HepG2 (cell line): ENCODE measurements around the gene ELP4. TPM values are rescaled to one million over a fixed set of nuclear protein-coding genes. Genes with fewer than 3 reads are reported as not detected.

Experiments
- ATAC-seq: fragments of 200-7000 bp; cut with Tn5 transposase; 3 replicates; pipeline ENCODE4 v1.9.1; 2020; ENCODE audit warnings: mild to moderate bottlenecking, moderate library complexity
- BruUV-seq: library from RNA; stranded (reverse); fragments of 400-500 nt; replicated peaks from 2 replicates; lab custom pipeline; 2021; lab: Mats Ljungman, UMichigan
- CTCF ChIA-PET: fragments of 300-600 bp; formaldehyde crosslinking; extraction: SDS; loops from one replicate; lab custom pipeline; 2021; ENCODE audit warnings: low total read pairs, inconsistent platforms, low intra/inter-chr PET ratio; lab: Yijun Ruan, JAX
- POLR2A ChIA-PET: fragments of 350-600 bp; sonication (Branson Sonifier 250); formaldehyde crosslinking; loops from one replicate; lab custom pipeline; 2020; ENCODE audit warnings: antibody characterized with exemption, inconsistent platforms; lab: Yijun Ruan, JAX
- DNase-seq: peaks from one replicate; pipeline ENCODE4 v3.0.0-alpha.2; 2015; ENCODE audit warnings: low spot score
- FAIRE-seq: peaks from 3 replicates; lab custom pipeline; 2011; peaks lifted over from hg19 to GRCh38; lab: Jason Lieb, UNC
- H2AFZ ChIP-seq: one replicate; pipeline ENCODE4 v1.6.1; 2011; ENCODE audit warnings: low read length, inconsistent platforms
- H3K27ac ChIP-seq: fragments of 300-600 bp; 3 replicates; pipeline ENCODE4 v1.8.0; 2011; ENCODE audit warnings: mixed run types, mild to moderate bottlenecking, mixed read lengths, low read length, inconsistent platforms; ENCODE audit not compliant: insufficient read depth; ENCODE audit errors: extremely low read length
- H3K27me3 ChIP-seq, 2 experiments: fragments of 200-600 bp in 1 of 2; 2 replicates in 1 of 2; 3 replicates in 1 of 2; pipeline versions ENCODE4 v1.6.0 to v1.8.0; 2011; ENCODE audit warnings: low read length in 2 of 2, mild to moderate bottlenecking in 2 of 2, moderate library complexity in 2 of 2, inconsistent platforms in 1 of 2; ENCODE audit not compliant: insufficient read depth in 2 of 2, control insufficient read depth in 1 of 2
- H3K36me3 ChIP-seq, 2 experiments: fragments of 200-600 bp in 1 of 2; replicated peaks in 1 of 2; 2 replicates in 1 of 2; 3 replicates in 1 of 2; pipeline versions ENCODE4 v1.5.1 to v1.8.0; 2011; ENCODE audit warnings: low read length in 2 of 2, inconsistent platforms in 1 of 2; ENCODE audit not compliant: insufficient read depth in 2 of 2, control insufficient read depth in 1 of 2
- H3K4me1 ChIP-seq: 2 replicates; pipeline ENCODE4 v1.5.1; 2012; ENCODE audit warnings: low read length, inconsistent platforms; ENCODE audit not compliant: insufficient read depth
- H3K4me2 ChIP-seq: 2 replicates; pipeline ENCODE4 v1.6.0; 2011; ENCODE audit warnings: low read depth, low read length, inconsistent platforms
- H3K4me3 ChIP-seq, 3 experiments: fragments of 200-600 bp in 1 of 3; sonication (generic), shearing (Covaris generic) in 1 of 3; replicated peaks in 1 of 3; 2 replicates each; pipeline ENCODE4 v1.5.1; 2011 to 2016; ENCODE audit warnings: low read length in 3 of 3, inconsistent platforms in 2 of 3, low read depth in 2 of 3, mild to moderate bottlenecking in 2 of 3, control low read depth in 1 of 3, mixed read lengths in 1 of 3; ENCODE audit not compliant: insufficient read depth in 1 of 3
- H3K79me2 ChIP-seq: one replicate; pipeline ENCODE4 v1.6.1; 2011; ENCODE audit warnings: low read length, inconsistent platforms; ENCODE audit not compliant: insufficient read depth
- H3K9ac ChIP-seq: 2 replicates; pipeline ENCODE4 v1.6.0; 2011; ENCODE audit warnings: mild to moderate bottlenecking, low read depth, low read length, inconsistent platforms; ENCODE audit not compliant: insufficient read depth
- H3K9me3 ChIP-seq: 2 replicates; pipeline ENCODE4 v1.5.1; 2012; ENCODE audit warnings: mild to moderate bottlenecking, low read length
- H4K20me1 ChIP-seq: 2 replicates; pipeline ENCODE4 v1.6.0; 2011; ENCODE audit warnings: inconsistent platforms, mild to moderate bottlenecking, low read length, moderate library complexity; ENCODE audit not compliant: insufficient read depth
- DMTF1 ChIP-seq: sonication (generic); formaldehyde crosslinking; IDR thresholded peaks from 2 replicates; pipeline ENCODE4 v1.4.0; 2020; ENCODE audit warnings: mild to moderate bottlenecking, missing genetic modification reagents
- E2F5 ChIP-seq: sonication (generic); formaldehyde crosslinking; conservative IDR thresholded peaks from 2 replicates; pipeline ENCODE4 v1.4.0; 2020; ENCODE audit warnings: missing genetic modification reagents
- EED ChIP-seq: sonication (generic); formaldehyde crosslinking; IDR thresholded peaks from 2 replicates; pipeline ENCODE4 v1.5.0; 2020; ENCODE audit warnings: mild to moderate bottlenecking, missing genetic modification reagents
- FOXM1 ChIP-seq: sonication (generic); formaldehyde crosslinking; IDR thresholded peaks from 2 replicates; pipeline ENCODE4 v1.5.0; 2020; ENCODE audit warnings: missing genetic modification reagents
- KLF11 ChIP-seq: IDR thresholded peaks from 2 replicates; pipeline ENCODE4 v1.6.1; 2016; ENCODE audit warnings: missing compliant biosample characterization
- NKX3-1 ChIP-seq: sonication (generic); formaldehyde crosslinking; IDR thresholded peaks from 2 replicates; pipeline ENCODE4 v1.5.0; 2020; ENCODE audit warnings: missing genetic modification reagents
- SAP130 ChIP-seq: IDR thresholded peaks from 2 replicates; pipeline ENCODE4 v1.6.1; 2016; ENCODE audit warnings: low read depth
- SMARCC2 ChIP-seq: fragments of 450-650 bp; IDR thresholded peaks from 2 replicates; pipeline ENCODE4 v1.6.1; 2017; ENCODE audit warnings: antibody characterized with exemption, mild to moderate bottlenecking
- TBP ChIP-seq: sonication (generic); formaldehyde crosslinking; IDR thresholded peaks from 2 replicates; pipeline ENCODE4 v1.5.0; 2020; ENCODE audit warnings: missing genetic modification reagents
- THRA ChIP-seq: sonication (generic); formaldehyde crosslinking; IDR thresholded peaks from 2 replicates; pipeline ENCODE4 v1.4.0; 2020; ENCODE audit warnings: missing genetic modification reagents, borderline replicate concordance
- TIGD3 ChIP-seq: sonication (generic); formaldehyde crosslinking; IDR thresholded peaks from 2 replicates; pipeline ENCODE4 v1.5.1; 2020; ENCODE audit warnings: mild to moderate bottlenecking, missing genetic modification reagents, borderline replicate concordance
- TRAFD1 ChIP-seq: sonication (generic); formaldehyde crosslinking; IDR thresholded peaks from 2 replicates; pipeline ENCODE4 v1.5.1; 2020; ENCODE audit warnings: missing genetic modification reagents, mild to moderate bottlenecking, borderline replicate concordance
- WGBS: methylation state at CpG from one replicate; pipeline ENCODE4 v1.1.6; 2017; ENCODE audit warnings: low lambda C conversion rate; 5-methylcytosine and 5-hydroxymethylcytosine counted together
- in situ Hi-C: cut with HindIII; loops from 2 replicates; pipeline ENCODE4 v1.10.0; 2017; ENCODE audit warnings: low pct_unique_long_range_greater_than_20kb; ENCODE audit not compliant: extremely low pct_ligation_motif_present
- intact Hi-C: fragments of 100-400 bp; cut with micrococcal nuclease; formaldehyde crosslinking; loops from one replicate; pipeline ENCODE4 v1.10.0; 2022; ENCODE audit not compliant: unreplicated experiment
- polyA plus RNA-seq, 8 experiments: library from polyadenylated mRNA; depleted of rRNA in 3 of 8; stranded (reverse) in 7 of 8; unstranded in 1 of 8; fragments of >200 nt; fragmentation: Illumina TruSeq in 4 of 8; extraction: Trizol in 4 of 8; gene quantifications; 2 replicates each; pipeline versions ENCODE4 v1.2.1 to v1.2.3, GENCODE V29; 2011 to 2016; ENCODE audit warnings: low read depth in 4 of 8, missing spikeins in 1 of 8, mixed read lengths in 1 of 8; ENCODE audit not compliant: insufficient read depth in 1 of 8
- total RNA-seq, 5 experiments: library from RNA; depleted of rRNA; stranded (reverse); fragments of >200 nt; fragmentation: Illumina TruSeq; extraction: Trizol; gene quantifications; 2 replicates each; pipeline ENCODE4 v1.2.3, GENCODE V29; 2016; ENCODE audit warnings: low read depth in 1 of 5

The ELP4 gene
- total and polyA plus RNA-seq, 2 of the 13 experiments (the other 11 are each of a cell fraction or from before 2014, with no cell fraction given): 12.8 to 19.1 TPM

GRCh38 chr11:31477528-31478222, 31.9 kb upstream of the ELP4 start:
- peaks cover 24% of the 10 kb centered on the region for H3K79me2 ChIP-seq
- H3K27ac ChIP-seq: no peak overlapping the region
- no peak overlapping the region for H3K4me2 ChIP-seq
- in situ Hi-C loops (no loop called here), intact Hi-C loops (no loop called here)
- CTCF ChIA-PET: no interaction called here
- no peak overlapping the region for H3K9ac ChIP-seq
- H4K20me1 ChIP-seq: no peaks in the 10 kb centered on the region
- no peaks in the 10 kb centered on the region for H3K36me3 ChIP-seq
- no peak overlapping the region for H3K4me3 ChIP-seq
- FAIRE-seq (no peak), DNase-seq (no peak), ATAC-seq (no peak)
- H2AFZ ChIP-seq: no peak overlapping the region
- H3K9me3 ChIP-seq: no peaks in the 10 kb centered on the region
- POLR2A ChIA-PET: no interaction called here
- no peaks in the 10 kb centered on the region for H3K4me1 ChIP-seq
- WGBS: 95% methylated on average over 6 of the region's 6 CpGs
- TF ChIP-seq THRA (CRISPR knock-in tag) (no peak), TBP (CRISPR knock-in tag) (no peak), TIGD3 (CRISPR knock-in tag) (no peak), TRAFD1 (CRISPR knock-in tag) (no peak), SAP130 (no peak), EED (CRISPR knock-in tag) (no peak), FOXM1 (CRISPR knock-in tag) (no peak), DMTF1 (CRISPR knock-in tag) (no peak), E2F5 (CRISPR knock-in tag) (no peak), KLF11 (no peak), NKX3-1 (CRISPR knock-in tag) (no peak), SMARCC2 (no peak)
- no TSS peak for BruUV-seq
- H3K27me3 ChIP-seq: no peaks in the 10 kb centered on the region; a peak in 1 of 5 replicates
